Mesothelial cell of epicardium (in vitro differentiated cells): ENCODE measurements around the gene SNX14. TPM values are rescaled to one million over a fixed set of nuclear protein-coding genes. Genes with fewer than 3 reads are reported as not detected.
A peak's percentile ranks its signal among the peaks of the same experiment; 100 is the strongest.
"Not testable (repeated sequence)": the region's sequence is repeated elsewhere in the genome, so short reads cannot be mapped to it uniquely, and the experiment has no call there.

ENCODE experiments used
- DNase-seq, 2 experiments: peaks; one replicate each; pipeline ENCODE4 v3.0.0; 2021; ENCODE audit warnings: low spot score in 2 of 2; ENCODE audit not compliant: unreplicated experiment in 2 of 2
- H3K27ac Mint-ChIP-seq: 2 replicates; pipeline ENCODE4 v1.8.0; 2021; ENCODE audit warnings: mixed read lengths
- H3K27me3 Mint-ChIP-seq: 2 replicates; pipeline ENCODE4 v1.8.0; 2021; ENCODE audit warnings: low read depth, mixed read lengths
- H3K36me3 Mint-ChIP-seq: 2 replicates; pipeline ENCODE4 v1.8.0; 2021; ENCODE audit warnings: mixed read lengths
- H3K4me1 Mint-ChIP-seq: 2 replicates; pipeline ENCODE4 v1.8.0; 2021; ENCODE audit warnings: mixed read lengths
- H3K4me3 Mint-ChIP-seq: 2 replicates; pipeline ENCODE4 v1.8.0; 2021; ENCODE audit warnings: mild to moderate bottlenecking, moderate library complexity, mixed read lengths
- H3K9me3 Mint-ChIP-seq: 2 replicates; pipeline ENCODE4 v1.8.0; 2021; ENCODE audit warnings: mixed read lengths
- total RNA-seq: library from RNA; stranded (reverse); gene quantifications from 3 replicates; pipeline ENCODE4 v1.2.1, GENCODE V29; 2021
- TF ChIP-seq, protein P1 (sequence below): fragments of 200-600 bp; sonication (generic); IDR thresholded peaks from one replicate; pipeline ENCODE4 v1.5.0; 2021; ENCODE audit warnings: antibody characterized with exemption; ENCODE audit not compliant: unreplicated experiment

Gene SNX14
- total RNA-seq, 1 donor from 2014 or later = 73.3 TPM

GRCh38 chr6:85568411-85568810 lies 25.2 kb downstream of the SNX14 start:
- Mint-ChIP-seq H3K4me3 (no peak overlapping the region), H3K36me3 (peaks cover 23% of the 10 kb centered on the region), H3K27me3 (no peaks in the 10 kb centered on the region), H3K4me1 (no peaks in the 10 kb centered on the region), H3K9me3 (peaks cover 4% of the 10 kb centered on the region), H3K27ac (peak overlapping the region; percentile 5)
- TF ChIP-seq, protein P1, sequence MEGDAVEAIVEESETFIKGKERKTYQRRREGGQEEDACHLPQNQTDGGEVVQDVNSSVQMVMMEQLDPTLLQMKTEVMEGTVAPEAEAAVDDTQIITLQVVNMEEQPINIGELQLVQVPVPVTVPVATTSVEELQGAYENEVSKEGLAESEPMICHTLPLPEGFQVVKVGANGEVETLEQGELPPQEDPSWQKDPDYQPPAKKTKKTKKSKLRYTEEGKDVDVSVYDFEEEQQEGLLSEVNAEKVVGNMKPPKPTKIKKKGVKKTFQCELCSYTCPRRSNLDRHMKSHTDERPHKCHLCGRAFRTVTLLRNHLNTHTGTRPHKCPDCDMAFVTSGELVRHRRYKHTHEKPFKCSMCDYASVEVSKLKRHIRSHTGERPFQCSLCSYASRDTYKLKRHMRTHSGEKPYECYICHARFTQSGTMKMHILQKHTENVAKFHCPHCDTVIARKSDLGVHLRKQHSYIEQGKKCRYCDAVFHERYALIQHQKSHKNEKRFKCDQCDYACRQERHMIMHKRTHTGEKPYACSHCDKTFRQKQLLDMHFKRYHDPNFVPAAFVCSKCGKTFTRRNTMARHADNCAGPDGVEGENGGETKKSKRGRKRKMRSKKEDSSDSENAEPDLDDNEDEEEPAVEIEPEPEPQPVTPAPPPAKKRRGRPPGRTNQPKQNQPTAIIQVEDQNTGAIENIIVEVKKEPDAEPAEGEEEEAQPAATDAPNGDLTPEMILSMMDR = no peak
- no peak for DNase-seq

- Mint-ChIP-seq H3K4me3 (no peak overlapping the region), H3K27me3 (no peaks in the 10 kb centered on the region), H3K36me3 (peaks cover 25% of the 10 kb centered on the region)
These were observed 27.9 kb downstream of the SNX14 start for GRCh38 chr6:85565736-85566135.

DNA sequence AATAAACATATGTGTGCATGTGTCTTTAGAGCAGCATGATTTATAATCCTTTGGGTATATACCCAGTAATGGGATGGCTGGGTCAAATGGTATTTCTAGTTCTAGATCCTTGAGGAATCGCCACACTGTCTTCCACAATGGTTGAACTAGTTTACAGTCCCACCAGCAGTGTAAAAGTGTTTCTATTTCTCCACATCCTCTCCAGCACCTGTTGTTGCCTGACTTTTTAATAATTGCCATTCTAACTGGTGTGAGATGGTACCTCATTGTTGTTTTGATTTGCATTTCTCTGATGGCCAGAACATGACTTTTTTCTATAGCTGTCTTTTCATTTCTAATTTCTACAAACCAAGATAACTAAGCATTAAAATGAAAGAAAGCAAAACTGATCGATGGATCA lies 29.4 kb downstream of the SNX14 start:
- not testable (repeated sequence) for H3K9me3 Mint-ChIP-seq, H3K27me3 Mint-ChIP-seq, H3K4me1 Mint-ChIP-seq, H3K4me3 Mint-ChIP-seq, H3K27ac Mint-ChIP-seq, DNase-seq
- peaks cover 28% of the 10 kb centered on the region for H3K36me3 Mint-ChIP-seq

More at GRCh38 chr6:85565736-85566135, 27.9 kb downstream of the SNX14 start:
- DNase-seq = no peak
- Mint-ChIP-seq H3K9me3 (peaks cover 7% of the 10 kb centered on the region), H3K27ac (no peak overlapping the region), H3K4me1 (no peaks in the 10 kb centered on the region)
- TF ChIP-seq, protein P1 = no peak

DNA sequence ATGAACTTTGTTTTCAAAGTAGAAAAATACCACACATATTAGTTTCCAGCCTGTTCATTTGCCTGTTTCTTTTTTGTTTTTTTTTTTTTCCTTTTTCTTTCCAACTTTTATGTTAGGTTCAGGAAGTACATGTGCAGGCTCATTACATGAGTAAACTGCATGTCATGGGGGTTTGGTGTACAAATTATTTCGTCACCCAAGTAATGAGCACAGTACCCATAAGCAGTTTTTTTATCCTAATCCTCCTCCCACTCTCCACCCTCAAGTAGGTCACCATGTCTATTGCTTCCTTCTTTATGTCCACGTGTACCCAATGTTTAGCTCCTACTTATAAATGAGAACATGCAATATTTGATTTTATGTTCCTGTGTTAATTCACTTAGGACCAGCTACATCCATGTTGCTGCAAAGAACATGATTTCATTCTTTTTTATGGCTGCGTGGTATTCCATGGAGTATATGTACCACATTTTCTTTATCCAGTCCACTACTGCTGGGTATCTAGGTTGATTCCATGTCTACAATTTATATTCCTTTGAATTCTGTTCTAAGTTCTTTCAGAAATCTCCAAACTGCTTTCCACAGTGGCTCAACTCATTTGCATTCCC lies 31.8 kb downstream of the SNX14 start:
- Mint-ChIP-seq H3K4me3 (no peak overlapping the region), H3K4me1 (no peaks in the 10 kb centered on the region), H3K9me3 (peaks cover 7% of the 10 kb centered on the region), H3K27me3 (no peaks in the 10 kb centered on the region), H3K27ac (peak overlapping the region; percentile 39), H3K36me3 (peaks cover 21% of the 10 kb centered on the region)
- TF ChIP-seq, protein P1 = no peak
- DNase-seq = no peak

DNA sequence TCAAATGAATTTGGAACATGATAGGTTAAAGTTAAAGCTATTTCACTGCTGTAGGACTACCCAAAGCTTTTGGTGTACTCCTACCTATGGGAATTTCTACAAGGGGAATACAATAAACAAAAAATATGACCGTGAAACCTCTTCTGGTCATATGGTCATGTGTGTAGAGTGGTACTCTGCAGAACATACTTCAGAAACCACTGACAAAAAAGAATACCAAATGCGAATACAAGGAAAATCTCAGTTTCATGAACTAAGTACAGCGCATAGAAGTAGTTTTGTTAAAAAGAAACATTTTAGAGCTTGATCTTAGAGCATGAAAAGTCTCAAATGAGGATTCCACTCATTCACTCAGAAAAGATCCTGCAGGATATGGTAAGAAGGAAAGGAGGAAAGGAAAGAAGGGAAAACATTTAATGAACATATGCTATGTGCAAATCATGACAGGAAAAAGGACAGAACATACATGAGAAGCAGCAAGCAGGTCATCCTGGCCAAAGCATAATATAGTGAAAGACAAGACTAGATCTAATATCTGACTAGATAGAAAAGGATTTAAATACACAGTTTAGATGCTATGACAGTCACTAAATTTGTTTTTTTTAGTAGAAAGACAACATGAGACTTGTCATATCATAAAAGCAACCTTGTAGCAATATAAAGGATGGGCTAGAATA lies 36.5 kb downstream of the SNX14 start:
- Mint-ChIP-seq H3K9me3 (peaks cover 4% of the 10 kb centered on the region), H3K36me3 (peaks cover 17% of the 10 kb centered on the region), H3K4me1 (no peaks in the 10 kb centered on the region), H3K27ac (no peak overlapping the region), H3K27me3 (no peaks in the 10 kb centered on the region), H3K4me3 (no peak overlapping the region)
- TF ChIP-seq, protein P1 = no peak
- no peak for DNase-seq

- Mint-ChIP-seq H3K27ac (no peak overlapping the region), H3K36me3 (peaks cover 18% of the 10 kb centered on the region)
These were observed 41.0 kb downstream of the SNX14 start for GRCh38 chr6:85552652-85553051.

More at GRCh38 chr6:85552652-85553051, 41.0 kb downstream of the SNX14 start:
- no peak overlapping the region for H3K4me3 Mint-ChIP-seq
- H3K9me3 Mint-ChIP-seq = peaks cover 9% of the 10 kb centered on the region
- DNase-seq = no peak
- H3K4me1 Mint-ChIP-seq = no peaks in the 10 kb centered on the region
- no peaks in the 10 kb centered on the region for H3K27me3 Mint-ChIP-seq
- TF ChIP-seq, protein P1 = no peak
